Gastroesophageal sphincter (tissue), 4 donors: ENCODE measurements around the gene KIF5C. TPM values are rescaled to one million over a fixed set of nuclear protein-coding genes. Genes with fewer than 3 reads are reported as not detected.

Experiments
- ATAC-seq: fragments of 150-250 bp; one replicate; pipeline ENCODE4 v1.9.1; 2016; ENCODE audit warnings: mild to moderate bottlenecking, moderate library complexity
- H3K27ac ChIP-seq, 4 donors: fragments of 200-600 bp; sonication (generic) in 3 of 4; 1 replicate in 3 of 4; 2 replicates in 1 of 4; pipeline ENCODE4 v1.5.1; 2016 to 2019
- H3K27me3 ChIP-seq: fragments of 200-600 bp; sonication (generic); one replicate; pipeline ENCODE4 v1.5.1; 2019
- H3K36me3 ChIP-seq, 2 donors: fragments of 200-600 bp; sonication (generic); one replicate each; pipeline ENCODE4 v1.5.1; 2019; ENCODE audit warnings: control low read depth in 1 of 2
- H3K4me1 ChIP-seq, 3 donors: fragments of 200-600 bp; sonication (generic); 1 replicate in 2 of 3; 2 replicates in 1 of 3; pipeline ENCODE4 v1.5.1; 2016 to 2019; ENCODE audit warnings: control low read depth in 2 of 3
- H3K4me3 ChIP-seq, 2 donors: fragments of 200-600 bp; sonication (generic); one replicate each; pipeline ENCODE4 v1.5.1; 2019; ENCODE audit warnings: mild to moderate bottlenecking in 1 of 2, moderate library complexity in 1 of 2
- H3K9me3 ChIP-seq, 3 donors: fragments of 200-600 bp; sonication (generic); one replicate each; pipeline ENCODE4 v1.5.1; 2017 to 2019; ENCODE audit warnings: control low read depth in 2 of 3
- CTCF ChIP-seq, 4 experiments: fragments of 200-600 bp in 2 of 4; fragments of 450-650 bp in 2 of 4; sonication (generic) in 1 of 4; IDR thresholded peaks; one replicate each; pipeline ENCODE4 v1.5.1; 2017 to 2019; ENCODE audit warnings: antibody characterized with exemption in 4 of 4, mild to moderate bottlenecking in 2 of 4, moderate library complexity in 2 of 4
- EP300 ChIP-seq: sonication (generic); formaldehyde crosslinking; IDR thresholded peaks from one replicate; pipeline ENCODE4 v1.6.1; 2017; ENCODE audit warnings: antibody characterized with exemption, mild to moderate bottlenecking
- POLR2A ChIP-seq, 2 donors: fragments of 450-650 bp; IDR thresholded peaks; one replicate each; pipeline ENCODE4 v1.6.1; 2017; ENCODE audit warnings: antibody characterized with exemption in 2 of 2, mild to moderate bottlenecking in 2 of 2, moderate library complexity in 1 of 2
- POLR2AphosphoS5 ChIP-seq: sonication (generic); formaldehyde crosslinking; IDR thresholded peaks from one replicate; pipeline ENCODE4 v1.6.1; 2017; ENCODE audit warnings: antibody characterized with exemption
- WGBS, 2 donors: methylation state at CpG; one replicate each; pipeline ENCODE4 v1.1.5; 2018; ENCODE audit warnings: low coverage in 1 of 2; 5-methylcytosine and 5-hydroxymethylcytosine counted together
- total RNA-seq, 4 donors: library from RNA; depleted of rRNA; stranded (reverse); fragments of >200 nt; gene quantifications; one replicate each; pipeline ENCODE4 v1.1.0, GENCODE V29; 2016

Gene KIF5C
- total RNA-seq, 4 donors from 2014 or later = 3.3 to 6.6 (median 4.5) TPM

- H3K27ac ChIP-seq = no peak overlapping the region
- H3K4me3 ChIP-seq = no peak overlapping the region
- no peak for ATAC-seq
- H3K36me3 ChIP-seq = peaks cover 0 to 4% of the 10 kb centered on the region in 2 donors
- no peaks in the 10 kb centered on the region for H3K27me3 ChIP-seq
- WGBS, 2 donors = 93 to 96% methylated on average over 4 of the region's 4 CpGs
- no peaks in the 10 kb centered on the region for H3K9me3 ChIP-seq
- TF ChIP-seq POLR2A (IDR thresholded peaks at IDR 0.05) = no peak
- TF ChIP-seq POLR2AphosphoS5 = no peak
- TF ChIP-seq CTCF (IDR thresholded peaks at IDR 0.05) = no peak
- no peak for TF ChIP-seq EP300
- no peaks in the 10 kb centered on the region for H3K4me1 ChIP-seq
Observed at GRCh38 chr2:148944536-148944935, 69.5 kb downstream of the KIF5C start.

GRCh38 chr2:148947299-148947698, 72.3 kb downstream of the KIF5C start:
- Histone ChIP-seq H3K4me3 (no peak overlapping the region), H3K36me3 (peaks cover 0 to 16% of the 10 kb centered on the region in 2 donors), H3K4me1 (no peaks in the 10 kb centered on the region), H3K27me3 (no peaks in the 10 kb centered on the region), H3K27ac (no peak overlapping the region), H3K9me3 (no peaks in the 10 kb centered on the region)
- ATAC-seq = no peak
- 90 to 96% methylated on average over 2 to 4 of the region's 7 CpGs for WGBS, 2 donors
- no peak for TF ChIP-seq EP300
- TF ChIP-seq POLR2A (IDR thresholded peaks at IDR 0.05) = no peak
- TF ChIP-seq CTCF (IDR thresholded peaks at IDR 0.05) = no peak
- TF ChIP-seq POLR2AphosphoS5 = no peak

DNA sequence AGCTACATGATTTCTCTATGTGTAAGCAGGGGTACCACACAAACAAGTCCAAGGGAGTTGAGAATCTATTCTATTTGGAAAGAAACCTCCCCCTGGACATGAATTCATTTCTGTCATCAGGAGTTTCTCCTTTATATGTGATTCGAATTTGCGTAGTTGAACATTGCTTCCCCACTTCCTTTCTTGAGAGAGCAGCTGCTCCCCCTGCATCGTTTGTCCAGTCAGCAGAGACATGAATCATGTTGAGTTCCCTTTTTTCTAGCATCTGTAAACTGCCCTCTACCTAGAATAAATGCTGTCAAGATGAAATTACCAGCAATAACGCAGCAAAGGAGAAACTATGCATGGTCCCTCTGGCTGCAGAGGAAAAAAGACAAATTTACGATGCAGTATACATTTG, 73.8 kb downstream of the KIF5C start:
- TF ChIP-seq CTCF (IDR thresholded peaks at IDR 0.05) (no peak), POLR2AphosphoS5 (no peak), POLR2A (IDR thresholded peaks at IDR 0.05) (no peak), EP300 (no peak)
- WGBS, 2 donors = 55 to 56% methylated on average over 2 to 4 of the region's 5 CpGs
- Histone ChIP-seq H3K27ac (no peak overlapping the region), H3K4me3 (no peak overlapping the region), H3K36me3 (peaks cover 0 to 16% of the 10 kb centered on the region in 2 donors), H3K4me1 (no peaks in the 10 kb centered on the region), H3K9me3 (no peaks in the 10 kb centered on the region), H3K27me3 (no peaks in the 10 kb centered on the region)
- no peak for ATAC-seq

DNA sequence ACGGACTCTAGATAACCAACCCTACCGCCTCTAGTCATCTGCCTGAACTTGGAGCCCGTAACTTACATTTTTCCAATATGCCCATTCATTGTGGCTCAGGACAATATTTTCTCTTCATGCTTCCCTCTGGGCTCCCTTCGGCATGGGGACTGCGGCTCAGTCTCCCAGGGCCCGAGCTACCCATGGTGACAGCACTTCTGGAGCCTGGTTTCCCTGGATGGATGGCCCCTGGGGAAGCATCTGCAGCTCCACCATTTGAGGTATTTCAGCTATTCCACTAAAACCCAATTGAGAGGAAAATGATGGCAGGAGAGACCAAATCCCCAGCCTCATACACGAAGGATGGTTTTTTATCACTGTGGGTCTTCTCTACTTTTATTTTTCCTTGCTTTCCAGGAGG, 74.3 kb downstream of the KIF5C start:
- peaks cover 0 to 16% of the 10 kb centered on the region in 2 donors for H3K36me3 ChIP-seq
- no peak for ATAC-seq
- H3K9me3 ChIP-seq = no peaks in the 10 kb centered on the region
- WGBS, 2 donors = 80 to 92% methylated on average over 4 to 7 of the region's 7 CpGs
- H3K27ac ChIP-seq = no peak overlapping the region
- no peak overlapping the region for H3K4me3 ChIP-seq
- H3K4me1 ChIP-seq = no peaks in the 10 kb centered on the region
- no peaks in the 10 kb centered on the region for H3K27me3 ChIP-seq
- TF ChIP-seq POLR2AphosphoS5 (no peak), CTCF (IDR thresholded peaks at IDR 0.05) (no peak), POLR2A (IDR thresholded peaks at IDR 0.05) (no peak), EP300 (no peak)

DNA sequence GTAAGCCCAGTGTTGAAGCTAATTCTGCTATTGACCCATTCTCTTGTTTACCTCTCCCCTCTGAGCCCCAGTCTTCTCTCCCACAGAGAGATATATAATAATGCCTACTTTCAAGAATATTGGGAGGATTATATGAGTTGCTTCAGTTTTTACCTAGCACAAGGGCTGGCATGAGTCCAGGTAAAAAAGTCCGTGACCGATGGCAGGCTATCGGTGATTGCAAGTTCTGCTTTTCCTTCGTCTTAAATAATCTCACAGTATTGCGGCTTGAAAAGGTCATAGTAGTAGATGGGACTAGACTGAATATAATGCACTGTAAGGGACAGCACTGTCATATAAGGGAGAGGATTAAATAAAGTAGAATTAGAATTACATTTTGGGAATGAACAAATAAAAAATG, 77.6 kb downstream of the KIF5C start:
- Histone ChIP-seq H3K9me3 (no peaks in the 10 kb centered on the region), H3K4me3 (no peak overlapping the region), H3K27ac (no peak overlapping the region), H3K36me3 (peaks cover 0 to 13% of the 10 kb centered on the region in 2 donors), H3K27me3 (no peaks in the 10 kb centered on the region), H3K4me1 (no peaks in the 10 kb centered on the region)
- no peak for ATAC-seq
- 74 to 93% methylated on average over 5 of the region's 5 CpGs for WGBS, 2 donors
- TF ChIP-seq POLR2A (IDR thresholded peaks at IDR 0.05) (no peak), CTCF (IDR thresholded peaks at IDR 0.05) (no peak), EP300 (no peak), POLR2AphosphoS5 (no peak)
